NT2/D1 (cell line): ENCODE data around the gene MBNL1.

ENCODE experiments used
- DNase-seq: peaks from one replicate; pipeline ENCODE4 v3.0.0-alpha.2; 2011; ENCODE audit warnings: low read depth, low spot score
- H3K27me3 ChIP-seq: 2 replicates; pipeline ENCODE4 v1.6.0; 2011; ENCODE audit warnings: mild to moderate bottlenecking; ENCODE audit not compliant: insufficient read length, insufficient read depth
- H3K36me3 ChIP-seq: 2 replicates; pipeline ENCODE4 v1.6.1; 2011; ENCODE audit warnings: mild to moderate bottlenecking, low read length, mixed read lengths; ENCODE audit not compliant: insufficient read depth, insufficient read length
- H3K4me1 ChIP-seq: 2 replicates; pipeline ENCODE4 v1.5.1; 2011; ENCODE audit not compliant: insufficient read depth, insufficient read length
- H3K4me3 ChIP-seq: 2 replicates; pipeline ENCODE4 v1.5.1; 2011; ENCODE audit warnings: low read depth; ENCODE audit not compliant: insufficient read length
- H3K9ac ChIP-seq: 2 replicates; pipeline ENCODE4 v1.6.0; 2011; ENCODE audit warnings: low read depth; ENCODE audit not compliant: insufficient read length
- H3K9me3 ChIP-seq: 2 replicates; pipeline ENCODE4 v1.5.1; 2011; ENCODE audit warnings: mild to moderate bottlenecking, low read length; ENCODE audit not compliant: insufficient read depth
- SUZ12 ChIP-seq: IDR thresholded peaks from 2 replicates; pipeline ENCODE4 v1.6.1; 2011; ENCODE audit not compliant: insufficient read length, insufficient read depth; ENCODE audit errors: extremely low read depth
- YY1 ChIP-seq: IDR thresholded peaks from 2 replicates; pipeline ENCODE4 v1.6.1; 2011; ENCODE audit not compliant: insufficient read length, insufficient read depth
- ZNF274 ChIP-seq: IDR thresholded peaks from 2 replicates; pipeline ENCODE4 v1.6.1; 2011; ENCODE audit warnings: mild to moderate bottlenecking, low read depth, low read length

The MBNL1 gene

GRCh38 chr3:152399374-152399773 lies 130.6 kb downstream of the MBNL1 start:
- no peaks in the 10 kb centered on the region for H3K27me3 ChIP-seq
- H3K4me1 ChIP-seq, result no peaks in the 10 kb centered on the region
- H3K4me3 ChIP-seq, result no peak overlapping the region
- peaks cover 5% of the 10 kb centered on the region for H3K9me3 ChIP-seq
- DNase-seq, result no peak
- no peak overlapping the region for H3K9ac ChIP-seq
- H3K36me3 ChIP-seq, result no peaks in the 10 kb centered on the region
- TF ChIP-seq SUZ12 (no peak), YY1 (no peak), ZNF274 (no peak)

GRCh38 chr3:152400887-152401286 lies 132.2 kb downstream of the MBNL1 start:
- Histone ChIP-seq H3K4me3 (no peak overlapping the region), H3K27me3 (no peaks in the 10 kb centered on the region), H3K9me3 (peaks cover 5% of the 10 kb centered on the region), H3K4me1 (no peaks in the 10 kb centered on the region), H3K9ac (no peak overlapping the region), H3K36me3 (no peaks in the 10 kb centered on the region)
- TF ChIP-seq YY1 (no peak), SUZ12 (no peak), ZNF274 (no peak)
- DNase-seq, result no peak

DNA sequence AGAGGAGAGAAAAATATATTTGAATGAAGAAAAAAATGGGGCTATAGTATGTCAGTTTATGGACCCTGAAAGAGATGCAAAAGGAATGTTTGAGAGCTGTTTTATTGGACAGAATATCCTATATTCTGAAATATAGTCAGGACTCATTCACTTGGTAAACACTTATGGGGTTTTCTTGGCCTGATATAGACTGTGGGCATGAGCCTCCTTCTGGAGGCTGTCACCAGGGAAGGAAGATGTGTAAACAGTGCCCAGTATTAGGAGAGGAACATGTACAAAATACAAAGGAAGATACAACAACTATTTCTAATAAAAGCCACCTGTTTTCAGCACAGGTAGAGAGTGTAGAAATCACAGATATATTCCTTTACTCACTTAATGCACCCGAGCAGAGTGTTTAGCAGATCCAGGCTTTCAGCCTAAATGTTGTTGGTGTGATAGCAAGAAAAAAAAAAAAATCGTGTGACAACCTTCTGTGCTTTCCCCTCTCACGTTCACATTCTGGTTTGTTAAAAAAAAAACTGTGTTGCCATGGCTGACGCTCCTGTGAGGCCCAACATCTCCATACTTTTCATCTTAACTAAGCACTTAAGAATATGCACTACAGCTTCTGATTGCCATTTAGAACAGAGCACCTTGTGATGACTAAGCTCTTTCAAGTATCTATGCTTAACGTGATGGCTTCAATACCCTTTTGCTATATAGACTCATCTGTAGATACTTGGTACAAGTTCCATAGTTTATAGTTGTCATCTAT lies 134.1 kb downstream of the MBNL1 start:
- no peak for TF ChIP-seq SUZ12
- Histone ChIP-seq H3K4me1 (no peaks in the 10 kb centered on the region), H3K9ac (no peak overlapping the region), H3K36me3 (no peaks in the 10 kb centered on the region), H3K9me3 (no peaks in the 10 kb centered on the region), H3K4me3 (no peak overlapping the region), H3K27me3 (no peaks in the 10 kb centered on the region)
- no peak for DNase-seq

DNA sequence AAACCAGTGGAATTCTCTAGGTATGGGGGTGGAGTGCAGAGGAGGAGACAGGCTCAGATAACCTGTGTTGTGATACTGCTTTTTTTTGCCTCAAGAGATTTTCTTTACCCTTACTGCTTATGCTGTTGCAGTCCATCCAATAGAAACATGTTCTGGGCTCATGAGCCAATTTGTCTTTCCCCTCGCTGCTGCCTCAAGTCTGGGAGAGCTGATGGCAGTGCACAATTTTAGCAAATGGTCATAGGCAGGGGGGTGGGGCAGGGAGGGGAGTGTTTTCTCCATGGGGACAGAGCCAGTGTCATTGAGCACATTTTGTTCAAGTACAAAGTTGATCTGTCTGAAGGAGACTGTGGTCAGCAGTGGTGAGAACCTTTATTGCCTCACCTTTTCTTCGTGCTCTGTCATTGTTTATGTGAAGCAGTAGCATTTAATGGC lies 134.9 kb downstream of the MBNL1 start:
- no peak for DNase-seq
- no peak overlapping the region for H3K9ac ChIP-seq
- no peak for TF ChIP-seq ZNF274
- no peak for TF ChIP-seq YY1
- no peaks in the 10 kb centered on the region for H3K4me1 ChIP-seq
- no peaks in the 10 kb centered on the region for H3K27me3 ChIP-seq
- no peaks in the 10 kb centered on the region for H3K36me3 ChIP-seq
- no peaks in the 10 kb centered on the region for H3K9me3 ChIP-seq
- H3K4me3 ChIP-seq, result no peak overlapping the region

GRCh38 chr3:152404976-152405375 lies 136.2 kb downstream of the MBNL1 start:
- no peaks in the 10 kb centered on the region for H3K9me3 ChIP-seq
- DNase-seq, result no peak
- TF ChIP-seq YY1 (no peak), ZNF274 (no peak), SUZ12 (no peak)
- H3K36me3 ChIP-seq, result no peaks in the 10 kb centered on the region
- H3K4me3 ChIP-seq, result no peak overlapping the region
- H3K27me3 ChIP-seq, result no peaks in the 10 kb centered on the region
- H3K4me1 ChIP-seq, result no peaks in the 10 kb centered on the region
- H3K9ac ChIP-seq, result no peak overlapping the region

GRCh38 chr3:152405915-152406802 lies 137.4 kb downstream of the MBNL1 start:
- no peak overlapping the region for H3K9ac ChIP-seq

DNA sequence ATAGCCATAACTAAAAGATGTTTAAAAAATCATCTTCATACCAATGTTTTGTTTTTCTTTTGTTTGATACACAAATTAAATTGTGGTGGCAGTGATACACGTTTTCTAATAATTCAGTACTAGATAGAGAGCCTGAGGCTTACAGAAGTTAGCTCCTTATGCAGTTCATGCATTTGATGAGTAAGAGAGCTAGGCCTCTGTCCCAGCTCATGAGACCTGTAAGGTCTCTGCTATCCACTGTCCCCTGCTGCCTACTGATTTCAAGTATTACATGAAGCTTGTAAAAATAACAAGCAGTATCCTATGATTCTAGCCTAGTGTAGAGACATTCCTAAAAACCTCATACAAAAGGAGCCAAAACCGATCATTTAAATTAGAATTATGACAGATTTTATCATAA lies 144.5 kb downstream of the MBNL1 start:
- Histone ChIP-seq H3K27me3 (no peaks in the 10 kb centered on the region), H3K36me3 (peaks cover 5% of the 10 kb centered on the region), H3K4me3 (no peak overlapping the region), H3K9me3 (no peaks in the 10 kb centered on the region), H3K4me1 (no peaks in the 10 kb centered on the region), H3K9ac (no peak overlapping the region)
- TF ChIP-seq SUZ12 (no peak), ZNF274 (no peak), YY1 (no peak)
- no peak for DNase-seq

More at GRCh38 chr3:152405915-152406802, 137.4 kb downstream of the MBNL1 start:
- no peaks in the 10 kb centered on the region for H3K9me3 ChIP-seq
- H3K4me1 ChIP-seq, result no peaks in the 10 kb centered on the region
- no peaks in the 10 kb centered on the region for H3K27me3 ChIP-seq
- no peak for DNase-seq
- H3K4me3 ChIP-seq, result no peak overlapping the region
- TF ChIP-seq ZNF274 (no peak), YY1 (no peak), SUZ12 (no peak)
- H3K36me3 ChIP-seq, result no peaks in the 10 kb centered on the region
